Effector CD4-positive, alpha-beta T cell (primary cell): ENCODE measurements around the gene CHRNA9. TPM values are rescaled to one million over a fixed set of nuclear protein-coding genes. Genes with fewer than 3 reads are reported as not detected.
A peak's percentile ranks its signal among the peaks of the same experiment; 100 is the strongest.
"Not testable (repeated sequence)": the region's sequence is repeated elsewhere in the genome, so short reads cannot be mapped to it uniquely, and the experiment has no call there.

ENCODE experiments used
- DNase-seq: peaks from one replicate; pipeline ENCODE4 v3.0.0-alpha.2; 2020
- total RNA-seq: gene quantifications from one replicate; lab custom pipeline; 2026; lab: John Stamatoyannopoulos, UW

CHRNA9 gene
- total RNA-seq = not detected

GRCh38 chr4:40334591-40335524 lies at the start of gene CHRNA9:
CHRNA9 (plus strand) TSS chr4:40335333; CDS start chr4:40335468, 135 bp downstream.
- no peak for DNase-seq

- DNase-seq = no peak
Measured at GRCh38 chr4:40285692-40286091, 49.4 kb upstream of the CHRNA9 start.

- no peak for DNase-seq
Measured at GRCh38 chr4:40288566-40288965, 46.6 kb upstream of the CHRNA9 start.

GRCh38 chr4:40289366-40290188 lies 45.6 kb upstream of the CHRNA9 start:
- DNase-seq = no peak

- DNase-seq = not testable (repeated sequence)
Measured at GRCh38 chr4:40290611-40291186, 44.4 kb upstream of the CHRNA9 start.

- DNase-seq = no peak
Measured at GRCh38 chr4:40292313-40292759, 42.8 kb upstream of the CHRNA9 start.

- no peak for DNase-seq
Measured at GRCh38 chr4:40294339-40294738, 40.8 kb upstream of the CHRNA9 start.

GRCh38 chr4:40295030-40295429 lies 40.1 kb upstream of the CHRNA9 start:
- not testable (repeated sequence) for DNase-seq

- no peak for DNase-seq
Measured at GRCh38 chr4:40295572-40295971, 39.6 kb upstream of the CHRNA9 start.

- no peak for DNase-seq
Measured at GRCh38 chr4:40299126-40299525, 36.0 kb upstream of the CHRNA9 start.

- no peak for DNase-seq
Measured at GRCh38 chr4:40299811-40300292, 35.3 kb upstream of the CHRNA9 start.

GRCh38 chr4:40300371-40301162 lies 34.6 kb upstream of the CHRNA9 start:
- no peak for DNase-seq

GRCh38 chr4:40301603-40302002 lies 33.5 kb upstream of the CHRNA9 start:
- peak; percentile 71 for DNase-seq

GRCh38 chr4:40303751-40304150 lies 31.4 kb upstream of the CHRNA9 start:
- no peak for DNase-seq

GRCh38 chr4:40305328-40306170 lies 29.6 kb upstream of the CHRNA9 start:
- DNase-seq = no peak

- no peak for DNase-seq
Measured at GRCh38 chr4:40306226-40306625, 28.9 kb upstream of the CHRNA9 start.

GRCh38 chr4:40306976-40307375 lies 28.2 kb upstream of the CHRNA9 start:
- no peak for DNase-seq

- peak; percentile 68 for DNase-seq
Measured at GRCh38 chr4:40307627-40308497, 27.3 kb upstream of the CHRNA9 start.

GRCh38 chr4:40308528-40309122 lies 26.5 kb upstream of the CHRNA9 start:
- no peak for DNase-seq
